Endodermal cell (in vitro differentiated cells): ENCODE measurements around the gene MAPK8. TPM values are rescaled to one million over a fixed set of nuclear protein-coding genes. Genes with fewer than 3 reads are reported as not detected.
A peak's percentile ranks its signal among the peaks of the same experiment; 100 is the strongest.

Source experiments
- DNase-seq: peaks from one replicate; pipeline ENCODE4 v3.0.0-alpha.2; 2017
- H3K27ac ChIP-seq: 2 replicates; pipeline ENCODE4 v1.5.1; 2013; ENCODE audit warnings: mild to moderate bottlenecking, low read depth, low read length, moderate library complexity
- H3K27me3 ChIP-seq: 2 replicates; pipeline ENCODE4 v1.6.1; 2013; ENCODE audit warnings: mild to moderate bottlenecking, low read length, moderate library complexity; ENCODE audit not compliant: insufficient read depth, control insufficient read depth, poor library complexity, severe bottlenecking
- H3K36me3 ChIP-seq: 2 replicates; pipeline ENCODE4 v1.7.0; 2013; ENCODE audit warnings: mild to moderate bottlenecking, low read length, moderate library complexity; ENCODE audit not compliant: control insufficient read depth, insufficient read depth
- H3K4me1 ChIP-seq: one replicate; pipeline ENCODE4 v1.7.0; 2013; ENCODE audit warnings: low read length; ENCODE audit not compliant: control insufficient read depth, insufficient read depth
- H3K4me3 ChIP-seq: 2 replicates; pipeline ENCODE4 v1.5.1; 2013; ENCODE audit warnings: mild to moderate bottlenecking, low read length, moderate library complexity
- H3K9ac ChIP-seq: 2 replicates; pipeline ENCODE4 v1.6.1; 2013; ENCODE audit warnings: mild to moderate bottlenecking, low read length, moderate library complexity; ENCODE audit not compliant: poor library complexity, severe bottlenecking; ENCODE audit errors: extremely low read depth
- H3K9me3 ChIP-seq: 2 replicates; pipeline ENCODE4 v1.6.1; 2013; ENCODE audit warnings: mild to moderate bottlenecking, low read length, moderate library complexity; ENCODE audit not compliant: control insufficient read depth
- H3K27ac Mint-ChIP-seq: 2 replicates; pipeline ENCODE4 v1.8.0; 2020; ENCODE audit warnings: mixed read lengths
- H3K27me3 Mint-ChIP-seq: 2 replicates; pipeline ENCODE4 v1.8.0; 2021; ENCODE audit warnings: mild to moderate bottlenecking, mixed read lengths; ENCODE audit not compliant: insufficient read depth
- H3K36me3 Mint-ChIP-seq: 2 replicates; pipeline ENCODE4 v1.8.0; 2020; ENCODE audit warnings: low read depth, mixed read lengths
- H3K4me1 Mint-ChIP-seq: 2 replicates; pipeline ENCODE4 v1.8.0; 2020; ENCODE audit warnings: mixed read lengths
- H3K4me3 Mint-ChIP-seq: 2 replicates; pipeline ENCODE4 v1.8.0; 2020; ENCODE audit warnings: mild to moderate bottlenecking, moderate library complexity, mixed read lengths
- H3K9me3 Mint-ChIP-seq: 2 replicates; pipeline ENCODE4 v1.8.0; 2020; ENCODE audit warnings: mild to moderate bottlenecking, mixed read lengths
- CTCF ChIP-seq: fragments of 200-600 bp; sonication (generic); conservative IDR thresholded peaks from 2 replicates; pipeline ENCODE4 v1.5.0; 2021; ENCODE audit warnings: antibody characterized with exemption, mild to moderate bottlenecking
- WGBS, 2 experiments: methylation state at CpG; one replicate each; pipeline versions ENCODE4 v1.1.5 to v1.1.7; 2013; ENCODE audit warnings: missing lambda C conversion rate in 2 of 2, mixed read lengths in 1 of 2; ENCODE audit not compliant: insufficient coverage in 1 of 2, insufficient read length in 1 of 2; 5-methylcytosine and 5-hydroxymethylcytosine counted together
- long read RNA-seq, 4 experiments: library from polyadenylated mRNA in 2 of 4; library from RNA in 1 of 4; library from capped mRNA in 1 of 4; stranded (forward) in 3 of 4; unstranded in 1 of 4; transcript quantifications; one replicate each; pipeline ENCODE4 v2.0.0, GENCODE V29; 2020 to 2021; ENCODE audit warnings: inconsistent platforms in 1 of 4
- polyA plus RNA-seq, 2 experiments: library from polyadenylated mRNA; stranded (reverse); fragments of 50-300 nt; gene quantifications; one replicate each; pipeline ENCODE4 v1.2.3, GENCODE V29; 2013
- total RNA-seq, 2 donors: library from RNA; stranded (reverse); fragmentation: NEBNext Ultra II Directional in 1 of 2; extraction: Animal tissue kit (Norgen Biotek cat#: 25700) in 1 of 2; gene quantifications; 2 replicates in 1 of 2; 3 replicates in 1 of 2; pipeline ENCODE4 v1.2.1, GENCODE V29; 2021

MAPK8 gene
- 100 to 1,000 TPM in 1 of 2 donors, 10 to 100 TPM in 1; 84.2 to 146 TPM for total RNA-seq
- 65.8 TPM for polyA plus RNA-seq (2013, experiment 1 of 2)
- 70.2 TPM for polyA plus RNA-seq (2013, experiment 2 of 2)
- long read RNA-seq, experiment 1, partial matches to known transcripts = 10 of 29 reads
- long read RNA-seq, experiment 1, other reads (novel, unspliced or antisense) = 19 of 29 reads
- long read RNA-seq, experiment 2, full-length matches to known transcripts = 2 of 22 reads
- long read RNA-seq, experiment 2, partial matches to known transcripts = 5 of 22 reads
- long read RNA-seq, experiment 2, other reads (novel, unspliced or antisense) = 15 of 22 reads
- long read RNA-seq, experiment 3, partial matches to known transcripts = 1 of 16 reads
- long read RNA-seq, experiment 3, other reads (novel, unspliced or antisense) = 15 of 16 reads
- long read RNA-seq, experiment 4, partial matches to known transcripts = 1 of 32 reads
- long read RNA-seq, experiment 4, other reads (novel, unspliced or antisense) = 31 of 32 reads

- H3K27ac Mint-ChIP-seq = peak within 1 kb of the TSS; percentile 89
- H3K4me1 Mint-ChIP-seq = peaks cover 17% of the 10 kb centered on the region
- peak within 1 kb of the TSS; percentile 82 for H3K4me3 Mint-ChIP-seq
Measured at GRCh38 chr10:48306265-48306869, at the start of gene MAPK8. TSS of gene MAPK8 (plus strand) at chr10:48306677. CDS start at chr10:48401661, 94,984 bp downstream.

GRCh38 chr10:48257407-48257961 lies 49.0 kb upstream of the MAPK8 start:
- Mint-ChIP-seq H3K9me3 (no peaks in the 10 kb centered on the region), H3K27ac (peak overlapping the region; percentile 65), H3K27me3 (peaks cover 3% of the 10 kb centered on the region), H3K4me3 (no peak overlapping the region), H3K4me1 (peaks cover 16% of the 10 kb centered on the region), H3K36me3 (no peaks in the 10 kb centered on the region)
- TF ChIP-seq CTCF = no peak
- H3K9me3 ChIP-seq = no peaks in the 10 kb centered on the region
- no peak overlapping the region for H3K27ac ChIP-seq
- H3K9ac ChIP-seq = no peak overlapping the region
- H3K27me3 ChIP-seq = no peaks in the 10 kb centered on the region
- no peak overlapping the region for H3K4me3 ChIP-seq
- H3K36me3 ChIP-seq = no peaks in the 10 kb centered on the region
- peak; percentile 44 for DNase-seq
- 90 to 94% methylated on average over 2 to 3 of the region's 3 CpGs for WGBS, 2 experiments
- H3K4me1 ChIP-seq = peaks cover 12% of the 10 kb centered on the region

More at GRCh38 chr10:48306265-48306869, at the start of gene MAPK8:
- no peaks in the 10 kb centered on the region for H3K9me3 Mint-ChIP-seq
- peak within 1 kb of the TSS; percentile 94 for H3K4me3 ChIP-seq
- peak within 1 kb of the TSS; percentile 83 for H3K9ac ChIP-seq
- peak; percentile 19 for TF ChIP-seq CTCF
- H3K4me1 ChIP-seq = no peaks in the 10 kb centered on the region
- H3K27ac ChIP-seq = peak within 1 kb of the TSS; percentile 93
- H3K36me3 ChIP-seq = no peaks in the 10 kb centered on the region
- WGBS, 2 experiments = 1 to 10% methylated on average over 8 to 86 of the region's 86 CpGs
- peak; percentile 99 for DNase-seq
- no peaks in the 10 kb centered on the region for H3K9me3 ChIP-seq
- peaks cover 21% of the 10 kb centered on the region for H3K27me3 ChIP-seq
- peaks cover 26% of the 10 kb centered on the region for H3K27me3 Mint-ChIP-seq
- H3K36me3 Mint-ChIP-seq = no peaks in the 10 kb centered on the region

- no peak overlapping the region for H3K9ac ChIP-seq
- Mint-ChIP-seq H3K27ac (peak overlapping the region; percentile 65), H3K4me1 (peaks cover 16% of the 10 kb centered on the region), H3K27me3 (peaks cover 3% of the 10 kb centered on the region), H3K4me3 (no peak overlapping the region), H3K36me3 (no peaks in the 10 kb centered on the region), H3K9me3 (no peaks in the 10 kb centered on the region)
- 88% methylated on average over 1 of the region's 1 CpG; no CpG with 5 or more reads in 1 of the 2 experiments for WGBS, 2 experiments
- H3K9me3 ChIP-seq = no peaks in the 10 kb centered on the region
- peaks cover 12% of the 10 kb centered on the region for H3K4me1 ChIP-seq
- no peaks in the 10 kb centered on the region for H3K36me3 ChIP-seq
- no peak overlapping the region for H3K4me3 ChIP-seq
- TF ChIP-seq CTCF = no peak
- peak; percentile 57 for DNase-seq
- H3K27ac ChIP-seq = no peak overlapping the region
- H3K27me3 ChIP-seq = no peaks in the 10 kb centered on the region
Measured at GRCh38 chr10:48258105-48258504, 48.4 kb upstream of the MAPK8 start.
